Psoas muscle (tissue), 8 donors: ENCODE data around the gene SLCO2A1. TPM values are rescaled to one million over a fixed set of nuclear protein-coding genes. Genes with fewer than 3 reads are reported as not detected.
A peak's percentile ranks its signal among the peaks of the same experiment; 100 is the strongest.

Source experiments
- ATAC-seq, 4 donors: fragments of 200-7000 bp; cut with Tn5 transposase; one replicate each; pipeline ENCODE4 v1.9.1; 2020; ENCODE audit warnings: moderate library complexity in 3 of 4, mild to moderate bottlenecking in 2 of 4
- DNase-seq, 2 donors: peaks; one replicate each; pipeline ENCODE4 v3.0.0-alpha.2; 2020
- H3K27ac ChIP-seq: fragments of 200-600 bp; one replicate; pipeline ENCODE4 v1.8.0; 2022
- H3K27me3 ChIP-seq, 3 donors: fragments of 200-600 bp in 1 of 3; one replicate each; pipeline versions ENCODE4 v1.6.1 to v1.8.0; 2013 to 2022; ENCODE audit warnings: low read length in 2 of 3, mild to moderate bottlenecking in 2 of 3, moderate library complexity in 1 of 3; ENCODE audit not compliant: insufficient read depth in 3 of 3
- H3K36me3 ChIP-seq, 2 donors: fragments of 200-600 bp in 1 of 2; one replicate each; pipeline versions ENCODE4 v1.6.1 to v1.8.0; 2013 to 2022; ENCODE audit warnings: low read depth in 1 of 2, mild to moderate bottlenecking in 1 of 2, moderate library complexity in 1 of 2; ENCODE audit not compliant: insufficient read depth in 1 of 2
- H3K4me1 ChIP-seq: fragments of 200-600 bp; one replicate; pipeline ENCODE4 v1.8.0; 2022
- H3K4me3 ChIP-seq: fragments of 200-600 bp; one replicate; pipeline ENCODE4 v1.8.0; 2022; ENCODE audit warnings: mild to moderate bottlenecking
- H3K9me3 ChIP-seq: fragments of 200-600 bp; one replicate; pipeline ENCODE4 v1.8.0; 2022
- WGBS, 3 donors: extraction: QIAGEN DNeasy Blood & Tissue Kit; methylation state at CpG; one replicate each; pipeline versions ENCODE4 v1.1.6 to v1.1.7; 2013; 5-methylcytosine and 5-hydroxymethylcytosine counted together
- intact Hi-C, 2 donors: fragments of 100-400 bp; cut with DNase I; formaldehyde crosslinking; loops; one replicate each; pipeline versions ENCODE4 v1.11.0 to v1.14.2; 2022
- polyA plus RNA-seq, 3 donors: library from polyadenylated mRNA; stranded (reverse); fragments of 200-250 nt; gene quantifications; one replicate each; pipeline ENCODE4 v1.2.3, GENCODE V29; 2013
- total RNA-seq, 4 donors: library from RNA; stranded (reverse); fragmentation: NEBNext Ultra II Directional in 2 of 4; extraction: Animal tissue kit (Norgen Biotek cat#: 25700) in 2 of 4; gene quantifications; one replicate each; pipeline versions ENCODE4 v1.2.1 to v1.2.4, GENCODE V29; 2021 to 2023
- TF ChIP-seq, protein P1 (sequence below): fragments of 200-600 bp; IDR thresholded peaks from one replicate; pipeline ENCODE4 v1.8.0; 2022; ENCODE audit warnings: antibody characterized with exemption
- donor health status: healthy with polysubstance abuse.
- donor health status: DM: no; HTN: no; CAD: no; lungs with moderate emphysema.
- donor health status: Bipolar disorder and iron deficiency.
- donor health status: healthy.
- donor health status: DM: yes; HTN: yes; CAD: no.
- donor health status: DM: no; HTN: no; CAD: no.
- donor health status: DM: no; HTN: no; CAD: no.
- donor health status: DM: yes; HTN: yes; CAD: no.

The SLCO2A1 gene
- total and polyA plus RNA-seq, 7 donors, result 0.72 to 5.2 (median 3.7) TPM

DNA sequence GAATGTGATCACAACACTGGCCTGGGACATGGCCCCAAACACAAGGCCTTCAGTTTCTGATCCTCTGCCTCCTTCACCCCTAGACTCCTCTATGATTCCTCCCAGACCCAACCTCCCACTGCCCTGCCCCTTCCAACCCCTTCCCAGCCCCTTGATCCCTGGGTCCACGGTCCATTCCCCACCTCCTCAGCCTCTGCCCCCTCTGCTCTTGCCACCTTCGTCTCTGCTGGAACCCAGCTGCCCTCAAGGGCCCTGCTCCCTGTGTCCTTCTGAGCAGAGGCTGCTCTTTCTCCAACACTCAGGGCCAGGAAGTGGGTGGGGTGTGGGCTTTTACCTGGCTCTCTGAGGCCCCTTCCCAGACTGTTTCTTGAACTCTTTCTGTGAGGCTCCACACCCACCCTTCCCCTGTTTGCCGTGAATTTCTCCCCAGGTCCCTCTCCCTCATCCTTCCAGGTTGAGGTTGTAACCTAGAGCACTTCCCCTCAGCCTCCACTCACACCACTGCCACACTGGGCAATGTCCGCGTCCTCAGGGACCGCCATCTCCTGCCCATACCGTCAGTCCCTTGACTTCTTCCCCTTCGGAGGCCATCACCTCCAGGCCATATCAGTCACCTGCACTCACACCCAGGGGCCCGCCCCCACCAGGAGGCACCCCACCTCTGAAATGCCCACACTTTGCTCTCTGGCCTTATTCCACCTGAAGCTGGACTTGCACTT, 18.7 kb upstream of the SLCO2A1 start:
- Histone ChIP-seq H3K9me3 (peaks cover 6% of the 10 kb centered on the region), H3K4me3 (no peak overlapping the region), H3K27me3 (no peaks in the 10 kb centered on the region), H3K4me1 (no peaks in the 10 kb centered on the region), H3K36me3 (no peaks in the 10 kb centered on the region), H3K27ac (no peak overlapping the region)
- TF ChIP-seq, protein P1, sequence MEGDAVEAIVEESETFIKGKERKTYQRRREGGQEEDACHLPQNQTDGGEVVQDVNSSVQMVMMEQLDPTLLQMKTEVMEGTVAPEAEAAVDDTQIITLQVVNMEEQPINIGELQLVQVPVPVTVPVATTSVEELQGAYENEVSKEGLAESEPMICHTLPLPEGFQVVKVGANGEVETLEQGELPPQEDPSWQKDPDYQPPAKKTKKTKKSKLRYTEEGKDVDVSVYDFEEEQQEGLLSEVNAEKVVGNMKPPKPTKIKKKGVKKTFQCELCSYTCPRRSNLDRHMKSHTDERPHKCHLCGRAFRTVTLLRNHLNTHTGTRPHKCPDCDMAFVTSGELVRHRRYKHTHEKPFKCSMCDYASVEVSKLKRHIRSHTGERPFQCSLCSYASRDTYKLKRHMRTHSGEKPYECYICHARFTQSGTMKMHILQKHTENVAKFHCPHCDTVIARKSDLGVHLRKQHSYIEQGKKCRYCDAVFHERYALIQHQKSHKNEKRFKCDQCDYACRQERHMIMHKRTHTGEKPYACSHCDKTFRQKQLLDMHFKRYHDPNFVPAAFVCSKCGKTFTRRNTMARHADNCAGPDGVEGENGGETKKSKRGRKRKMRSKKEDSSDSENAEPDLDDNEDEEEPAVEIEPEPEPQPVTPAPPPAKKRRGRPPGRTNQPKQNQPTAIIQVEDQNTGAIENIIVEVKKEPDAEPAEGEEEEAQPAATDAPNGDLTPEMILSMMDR, result no peak
- no peak for DNase-seq
- 84 to 92% (median 87%) methylated on average over 9 of the region's 9 CpGs for WGBS, 3 donors
- no peak for ATAC-seq
- intact Hi-C loops, result no loop called here

DNA sequence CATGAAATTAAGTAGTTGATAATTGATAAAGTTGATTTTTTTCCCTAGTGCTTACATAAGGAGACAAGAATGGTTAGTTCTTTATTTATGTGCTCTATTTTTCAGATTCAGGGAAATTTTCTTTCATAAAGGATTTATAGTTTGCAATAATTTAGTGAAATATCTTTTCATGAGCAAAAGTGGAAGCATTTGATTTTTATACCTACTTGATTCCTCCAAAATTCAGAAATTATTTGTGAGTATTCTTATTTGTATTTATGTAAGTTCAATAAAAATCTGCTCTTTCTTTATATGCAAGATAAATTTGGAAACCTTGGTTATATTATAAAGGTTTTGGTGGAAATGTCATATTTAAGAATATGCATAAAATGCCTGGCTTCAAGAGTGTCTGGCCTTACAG, 14.7 kb upstream of the SLCO2A1 start:
- no peak for ATAC-seq
- Histone ChIP-seq H3K9me3 (peaks cover 6% of the 10 kb centered on the region), H3K36me3 (no peaks in the 10 kb centered on the region), H3K27ac (no peak overlapping the region), H3K4me3 (no peak overlapping the region), H3K4me1 (no peaks in the 10 kb centered on the region), H3K27me3 (no peaks in the 10 kb centered on the region)
- TF ChIP-seq, protein P1, result no peak
- DNase-seq, result no peak
- intact Hi-C loops, result no loop called here

DNA sequence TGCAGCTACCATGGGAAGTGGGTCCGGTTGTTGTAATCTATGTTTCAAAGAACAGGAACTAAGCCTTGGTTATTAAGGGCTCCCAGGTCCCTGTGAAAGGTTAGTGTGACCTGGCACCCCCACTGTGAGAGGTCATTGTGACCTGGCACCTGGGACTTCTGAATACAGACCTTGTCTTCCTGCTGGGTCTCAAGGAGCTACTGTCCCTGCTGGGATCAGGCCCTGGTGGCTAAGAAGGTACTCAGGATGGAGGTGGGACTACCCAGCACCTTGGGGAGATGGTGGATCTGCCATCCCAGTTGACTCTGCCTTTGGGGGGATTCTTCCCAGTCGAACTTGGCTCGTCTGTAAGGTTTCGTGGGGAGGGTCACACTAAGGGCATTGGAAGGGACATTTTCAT, 10.3 kb upstream of the SLCO2A1 start:
- H3K27ac ChIP-seq, result no peak overlapping the region
- no peaks in the 10 kb centered on the region for H3K27me3 ChIP-seq
- DNase-seq (no peak), ATAC-seq (no peak)
- 85 to 91% (median 89%) methylated on average over 4 of the region's 4 CpGs for WGBS, 3 donors
- H3K36me3 ChIP-seq, result no peaks in the 10 kb centered on the region
- intact Hi-C loops, result no loop called here
- no peak overlapping the region for H3K4me3 ChIP-seq
- H3K4me1 ChIP-seq, result no peaks in the 10 kb centered on the region
- H3K9me3 ChIP-seq, result peaks cover 2% of the 10 kb centered on the region
- TF ChIP-seq, protein P1, result no peak

DNA sequence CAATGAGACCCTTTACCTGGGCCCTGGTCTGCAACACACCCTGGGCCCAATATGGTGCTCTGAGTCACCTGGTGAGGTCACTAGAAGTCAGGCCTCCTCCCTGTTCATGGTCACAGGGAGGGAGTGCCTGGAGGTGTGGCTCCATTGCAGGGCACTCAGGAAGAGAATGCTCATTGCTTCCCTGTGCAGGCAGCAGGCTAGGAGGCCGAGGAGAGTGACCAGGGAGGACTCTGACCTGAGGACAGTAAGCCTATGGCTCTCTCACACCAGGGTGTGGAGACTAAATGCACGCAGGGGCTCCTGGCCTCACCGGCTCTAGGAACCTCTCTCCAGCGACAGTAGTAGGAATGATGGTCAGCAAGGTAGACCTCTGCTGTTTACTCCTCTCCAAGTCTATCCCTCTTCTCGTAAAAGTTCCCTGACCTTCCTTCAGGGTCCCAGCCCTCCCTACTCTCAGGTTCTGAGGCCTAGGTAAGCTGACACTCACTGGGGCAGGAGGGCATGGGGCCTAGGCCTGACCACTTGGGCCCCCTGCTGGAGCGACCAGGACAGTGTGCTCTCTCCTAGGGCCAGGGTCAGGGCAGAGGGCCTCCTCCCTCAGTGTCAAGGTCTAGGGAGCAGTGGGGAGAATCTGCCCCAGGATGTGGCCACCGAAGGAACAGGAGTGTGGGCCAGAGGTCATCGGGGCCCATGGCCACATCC, 9.6 kb upstream of the SLCO2A1 start:
- Histone ChIP-seq H3K27ac (no peak overlapping the region), H3K4me3 (no peak overlapping the region), H3K4me1 (no peaks in the 10 kb centered on the region), H3K27me3 (no peaks in the 10 kb centered on the region), H3K9me3 (no peaks in the 10 kb centered on the region), H3K36me3 (no peaks in the 10 kb centered on the region)
- no peak for DNase-seq
- TF ChIP-seq, protein P1, result peak; percentile 38
- 74 to 75% (median 74%) methylated on average over 8 of the region's 8 CpGs for WGBS, 3 donors
- intact Hi-C loops, result loop anchor here (1.0 to 10.0 kb wide), 2 partner anchors 105 to 109 kb away; no protein-coding TSS in a partner anchor
- peak; percentile 71 to 80 (median 75) for ATAC-seq
